Stimulated activated naive CD4-positive, alpha-beta T cell treated with Interleukin-2 at 50 U/mL for 16 hours (primary cell): Measurements from ENCODE around the gene PCBP1.
"Not testable (repeated sequence)": the region's sequence is repeated elsewhere in the genome, so short reads cannot be mapped to it uniquely, and the experiment has no call there.

ENCODE experiments used
- DNase-seq: peaks from one replicate; lab custom pipeline; 2025; lab: John Stamatoyannopoulos, UW

PCBP1 gene

GRCh38 chr2:70086838-70087701 lies at the start of gene PCBP1:
Gene PCBP1 (plus strand): TSS chr2:70087477. CDS start chr2:70087744, 267 bp downstream.
- peak; percentile 95 for DNase-seq

GRCh38 chr2:70039366-70039765 lies 47.9 kb upstream of the PCBP1 start:
- no peak for DNase-seq

- DNase-seq = no peak
Observed at GRCh38 chr2:70041663-70042062, 45.6 kb upstream of the PCBP1 start.

- DNase-seq = no peak
Observed at GRCh38 chr2:70042246-70042645, 45.0 kb upstream of the PCBP1 start.

DNA sequence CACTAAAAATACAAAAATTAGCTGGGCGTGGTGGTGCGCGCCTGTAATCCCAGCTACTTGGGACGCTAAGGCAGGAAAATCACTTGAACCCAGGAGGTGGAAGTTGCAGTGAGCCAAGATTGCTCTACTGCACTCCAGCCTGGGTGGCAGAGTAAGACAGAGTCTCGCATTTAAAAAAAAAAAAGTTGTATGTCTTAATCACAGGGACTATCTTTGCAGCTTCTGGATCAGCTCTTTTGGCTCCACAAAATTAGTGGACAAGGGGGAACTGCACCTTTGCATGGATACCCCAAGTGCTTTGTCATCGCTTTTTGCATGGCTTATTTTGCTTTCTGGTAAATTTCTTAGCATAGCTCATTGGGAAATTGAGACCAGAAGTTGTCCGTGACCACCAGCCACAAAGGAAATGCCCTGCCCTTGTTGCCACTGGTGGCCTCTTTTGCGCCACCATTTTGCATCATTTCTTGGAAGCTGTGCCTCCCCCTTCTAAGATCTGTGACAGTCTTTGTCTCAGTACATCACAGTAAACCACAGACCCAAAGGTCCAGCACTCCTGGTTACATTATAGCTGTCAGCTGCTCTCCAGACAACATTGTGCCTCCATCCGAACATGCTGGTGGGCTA lies 43.9 kb upstream of the PCBP1 start:
- DNase-seq = no peak

DNA sequence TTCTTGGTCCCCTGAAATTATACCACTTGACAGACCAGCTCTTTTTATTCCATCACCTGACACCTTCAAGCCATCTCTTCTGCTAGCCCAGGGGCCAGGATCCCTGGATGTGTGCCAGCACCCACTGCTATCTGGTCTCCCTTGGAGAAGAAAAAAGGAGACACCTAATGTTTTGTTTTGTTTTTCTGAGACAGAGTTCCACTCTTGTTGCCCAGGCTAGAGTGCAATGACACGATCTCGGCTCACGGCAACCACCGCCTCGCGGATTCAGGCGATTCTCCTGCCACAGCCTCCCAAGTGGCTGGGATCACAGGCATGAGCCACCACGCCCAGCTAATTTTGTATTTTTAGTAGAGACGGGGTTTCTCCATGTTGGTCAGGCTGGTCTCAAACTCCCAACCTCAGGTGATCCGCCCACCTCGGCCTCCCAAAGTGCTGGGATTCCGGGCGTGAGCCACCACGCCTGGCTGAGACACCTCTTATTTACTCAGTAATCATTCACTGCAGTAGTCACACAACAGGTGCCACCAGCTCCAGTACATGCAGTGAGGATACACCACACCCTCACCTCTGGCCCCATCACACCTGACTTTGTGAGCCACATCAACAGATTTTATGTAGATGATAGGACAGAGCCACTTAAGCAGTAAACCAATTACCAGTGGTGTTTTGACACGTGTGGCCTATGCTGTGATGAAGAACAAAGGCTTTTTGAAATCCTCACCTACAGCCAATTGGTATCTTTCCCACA lies 42.8 kb upstream of the PCBP1 start:
- DNase-seq = no peak

DNA sequence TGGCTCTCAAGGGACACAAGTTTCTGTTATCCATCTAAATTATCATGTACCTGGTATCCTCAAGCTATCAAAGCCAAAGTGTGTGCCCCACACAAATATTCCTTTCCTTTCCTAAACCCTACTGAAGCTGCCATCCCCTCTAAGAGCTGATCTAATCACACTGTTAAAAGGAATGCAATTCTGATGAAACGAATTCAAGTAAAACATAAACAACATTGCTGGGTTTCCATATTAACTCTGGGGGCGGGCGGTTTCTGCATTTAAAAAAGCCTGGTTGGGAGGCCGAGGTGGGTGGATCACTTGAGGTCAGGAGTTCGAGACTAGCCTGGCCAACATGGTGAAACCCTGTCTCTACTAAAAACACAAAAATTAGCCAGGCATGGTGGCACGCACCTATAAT lies 41.9 kb upstream of the PCBP1 start:
- DNase-seq = no peak

- DNase-seq = no peak
Observed at GRCh38 chr2:70045932-70046331, 41.3 kb upstream of the PCBP1 start.

GRCh38 chr2:70046534-70046933 lies 40.7 kb upstream of the PCBP1 start:
- DNase-seq = no peak

DNA sequence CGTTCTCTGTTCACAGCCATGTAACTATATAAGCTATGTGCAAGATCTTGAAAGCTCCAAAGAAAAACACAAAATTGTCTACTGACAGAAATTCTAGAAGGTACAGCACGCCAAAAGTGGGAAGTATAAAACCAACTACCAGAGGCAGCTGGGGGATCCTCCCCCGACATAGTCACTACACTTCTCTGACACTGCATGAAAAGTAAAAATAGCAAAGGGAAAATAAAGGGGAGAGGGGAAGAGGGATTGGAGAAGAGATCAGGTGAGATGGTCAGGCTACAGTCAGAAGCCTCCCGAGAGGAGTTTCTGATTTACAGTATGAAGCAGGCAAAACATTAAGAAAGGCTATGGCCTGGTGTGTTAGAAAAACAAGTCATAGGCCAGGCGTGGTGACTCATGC lies 39.8 kb upstream of the PCBP1 start:
- DNase-seq = no peak

GRCh38 chr2:70049255-70049654 lies 38.0 kb upstream of the PCBP1 start:
- no peak for DNase-seq

GRCh38 chr2:70050631-70051425 lies 36.4 kb upstream of the PCBP1 start:
- DNase-seq = no peak

GRCh38 chr2:70055259-70055658 lies 32.0 kb upstream of the PCBP1 start:
- not testable (repeated sequence) for DNase-seq

DNA sequence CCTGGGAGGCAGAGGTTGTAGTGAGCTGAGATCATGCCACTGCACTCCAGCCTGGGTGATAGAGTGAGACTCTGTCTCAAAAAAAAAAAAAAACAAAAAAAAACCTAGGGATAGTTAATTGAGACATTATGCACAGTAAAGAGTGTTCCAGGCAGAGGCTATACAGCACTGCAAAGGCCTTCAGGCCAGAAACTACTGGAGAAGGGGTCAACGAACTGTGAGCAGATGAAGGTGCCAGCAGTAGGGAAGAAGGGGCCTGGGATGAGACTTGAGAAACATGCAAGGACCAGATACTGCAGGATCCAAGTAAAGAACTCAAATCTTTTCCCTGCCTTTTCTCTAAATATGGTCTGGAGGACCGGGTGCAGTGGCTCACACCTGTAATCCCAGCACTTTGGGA lies 26.0 kb upstream of the PCBP1 start:
- DNase-seq = no peak

DNA sequence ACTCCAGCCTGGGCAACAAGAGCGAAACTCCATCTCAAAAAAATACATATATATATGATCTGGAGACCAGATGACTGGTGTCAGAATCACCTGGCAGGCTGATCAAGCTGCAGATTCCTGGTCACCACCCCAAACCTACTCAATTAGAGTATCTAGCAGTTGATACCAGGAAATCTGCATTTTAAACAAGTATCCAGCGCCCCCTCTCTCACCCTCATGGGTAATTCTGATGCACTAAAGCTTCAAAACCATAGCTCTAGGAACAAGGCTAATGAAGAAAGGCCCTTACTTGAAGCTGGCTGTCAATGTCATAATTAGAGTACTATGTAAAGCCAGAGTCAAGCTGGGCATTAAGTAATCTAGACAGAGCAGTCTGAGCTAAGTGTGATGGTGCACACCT lies 25.0 kb upstream of the PCBP1 start:
- no peak for DNase-seq

DNA sequence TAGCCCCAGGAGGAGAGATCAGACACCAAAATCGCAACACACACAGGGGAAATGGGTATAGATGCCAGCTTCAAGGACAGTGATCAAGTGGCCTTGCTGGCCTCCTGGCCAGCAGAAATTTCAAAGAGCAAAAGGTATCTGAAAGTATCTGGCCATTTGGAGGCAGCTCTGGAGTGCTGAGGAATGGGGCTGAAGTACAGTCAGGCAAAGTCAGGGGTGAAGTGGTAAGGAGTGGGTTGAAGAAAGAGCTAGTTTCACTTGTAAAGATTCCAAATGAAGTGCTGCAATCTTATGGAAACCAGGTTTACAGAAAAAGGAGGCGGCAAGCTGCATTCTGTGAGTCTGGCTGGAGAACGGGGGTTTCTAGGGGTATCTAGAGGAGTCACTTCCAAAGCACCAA lies 19.2 kb upstream of the PCBP1 start:
- DNase-seq = no peak

GRCh38 chr2:70069049-70069448 lies 18.2 kb upstream of the PCBP1 start:
- DNase-seq = peak; percentile 78

DNA sequence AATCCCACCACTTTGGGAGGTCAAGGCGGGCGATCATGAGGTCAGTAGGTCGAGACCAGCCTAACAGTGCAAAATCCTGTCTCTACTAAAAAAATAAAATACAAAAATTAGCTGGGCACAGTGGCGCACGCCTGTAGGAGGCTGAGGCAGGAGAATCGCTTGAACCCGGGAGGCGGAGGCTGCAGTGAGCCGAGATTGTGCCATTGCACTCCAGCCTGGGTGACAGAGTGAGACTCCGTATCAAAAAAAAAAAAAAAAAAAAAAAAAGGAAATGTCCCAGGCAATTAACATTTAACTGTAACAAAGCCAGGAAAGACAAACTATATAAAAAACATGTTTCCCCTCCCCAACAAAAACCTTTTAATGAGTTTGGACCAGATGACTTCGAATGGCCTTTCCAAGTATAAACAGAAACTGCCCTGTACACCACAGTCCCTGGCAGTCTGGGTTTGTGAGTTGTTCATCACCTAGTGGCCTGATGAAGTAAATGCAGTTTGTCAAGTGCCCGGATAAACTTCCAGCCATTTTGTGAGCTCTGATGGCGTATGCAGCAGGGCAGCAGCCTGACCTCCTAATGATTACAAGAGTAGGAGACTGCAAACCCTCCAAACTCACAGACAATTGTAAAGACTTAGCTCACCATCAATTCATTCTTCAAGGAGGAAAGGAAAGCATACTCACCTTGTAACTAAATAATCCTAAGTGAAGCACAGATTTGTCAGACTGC lies 16.6 kb upstream of the PCBP1 start:
- DNase-seq = peak; percentile 49

DNA sequence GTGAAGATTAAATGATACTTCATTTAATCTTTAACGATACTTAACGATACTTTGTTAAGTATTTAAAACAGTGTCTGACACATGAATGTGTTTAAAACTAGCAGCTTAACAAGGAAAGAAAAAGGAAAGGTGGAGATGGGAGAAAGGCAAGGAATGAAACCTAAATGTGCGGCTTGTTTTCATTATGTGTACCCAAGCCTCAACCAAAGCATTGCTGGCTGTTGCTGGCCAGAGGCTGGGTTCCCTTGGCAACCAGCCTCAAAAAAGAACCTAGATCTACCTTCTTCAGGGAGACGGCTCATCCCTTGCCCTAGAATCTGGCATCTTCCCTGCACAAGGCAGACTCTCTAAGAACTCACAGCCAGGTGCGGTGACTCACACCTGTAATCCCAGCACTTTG lies 13.8 kb upstream of the PCBP1 start:
- no peak for DNase-seq

- DNase-seq = no peak
Observed at GRCh38 chr2:70078384-70078783, 8.9 kb upstream of the PCBP1 start.

GRCh38 chr2:70080610-70081200 lies 6.6 kb upstream of the PCBP1 start:
- DNase-seq = no peak
